GM19193 (cell line): ENCODE results near the gene DPM2.
A peak's percentile ranks its signal among the peaks of the same experiment; 100 is the strongest.

Experiments used
- POLR2A ChIP-seq: IDR thresholded peaks from 4 replicates; pipeline ENCODE4 v1.6.1; 2011; ENCODE audit not compliant: insufficient read depth, insufficient read length; ENCODE audit errors: extremely low read depth

DPM2 gene

GRCh38 chr9:127915325-127915752 lies 22.3 kb downstream of the DPM2 start:
- TF ChIP-seq POLR2A, result no peak

- no peak for TF ChIP-seq POLR2A
Measured at GRCh38 chr9:127913682-127914081, 24.0 kb downstream of the DPM2 start.

- no peak for TF ChIP-seq POLR2A
Measured at GRCh38 chr9:127912882-127913281, 24.8 kb downstream of the DPM2 start.

GRCh38 chr9:127912296-127912695 lies 25.4 kb downstream of the DPM2 start:
- TF ChIP-seq POLR2A, result no peak

- TF ChIP-seq POLR2A, result no peak
Measured at GRCh38 chr9:127910613-127911205, 26.9 kb downstream of the DPM2 start.

GRCh38 chr9:127909839-127910273 lies 27.8 kb downstream of the DPM2 start:
- no peak for TF ChIP-seq POLR2A

GRCh38 chr9:127908660-127908926 lies 29.1 kb downstream of the DPM2 start:
- TF ChIP-seq POLR2A, result no peak

GRCh38 chr9:127907867-127908659 lies 29.6 kb downstream of the DPM2 start:
- TF ChIP-seq POLR2A, result no peak

- TF ChIP-seq POLR2A, result no peak
Measured at GRCh38 chr9:127905788-127906191, 31.9 kb downstream of the DPM2 start.

- TF ChIP-seq POLR2A, result peak; percentile 13
Measured at GRCh38 chr9:127905004-127905728, 32.5 kb downstream of the DPM2 start.

GRCh38 chr9:127904561-127905003 lies 33.1 kb downstream of the DPM2 start:
- TF ChIP-seq POLR2A, result no peak

- no peak for TF ChIP-seq POLR2A
Measured at GRCh38 chr9:127903557-127904475, 33.8 kb downstream of the DPM2 start.

- peak; percentile 47 for TF ChIP-seq POLR2A
Measured at GRCh38 chr9:127899128-127899943, 38.3 kb downstream of the DPM2 start, which contains the start of gene ST6GALNAC6. ST6GALNAC6 (minus strand) TSS chr9:127899603; CDS start chr9:127897981, 1,622 bp downstream.
